Measurements from ENCODE around the gene EIF4EBP2. TPM values are rescaled to one million over a fixed set of nuclear protein-coding genes. Genes with fewer than 3 reads are reported as not detected.
A peak's percentile ranks its signal among the peaks of the same experiment; 100 is the strongest.

Gene EIF4EBP2, protein sequence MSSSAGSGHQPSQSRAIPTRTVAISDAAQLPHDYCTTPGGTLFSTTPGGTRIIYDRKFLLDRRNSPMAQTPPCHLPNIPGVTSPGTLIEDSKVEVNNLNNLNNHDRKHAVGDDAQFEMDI
- 10 to 100 TPM; 68.4 to 87.9 (median 77.2) TPM for total RNA-seq

DNA sequence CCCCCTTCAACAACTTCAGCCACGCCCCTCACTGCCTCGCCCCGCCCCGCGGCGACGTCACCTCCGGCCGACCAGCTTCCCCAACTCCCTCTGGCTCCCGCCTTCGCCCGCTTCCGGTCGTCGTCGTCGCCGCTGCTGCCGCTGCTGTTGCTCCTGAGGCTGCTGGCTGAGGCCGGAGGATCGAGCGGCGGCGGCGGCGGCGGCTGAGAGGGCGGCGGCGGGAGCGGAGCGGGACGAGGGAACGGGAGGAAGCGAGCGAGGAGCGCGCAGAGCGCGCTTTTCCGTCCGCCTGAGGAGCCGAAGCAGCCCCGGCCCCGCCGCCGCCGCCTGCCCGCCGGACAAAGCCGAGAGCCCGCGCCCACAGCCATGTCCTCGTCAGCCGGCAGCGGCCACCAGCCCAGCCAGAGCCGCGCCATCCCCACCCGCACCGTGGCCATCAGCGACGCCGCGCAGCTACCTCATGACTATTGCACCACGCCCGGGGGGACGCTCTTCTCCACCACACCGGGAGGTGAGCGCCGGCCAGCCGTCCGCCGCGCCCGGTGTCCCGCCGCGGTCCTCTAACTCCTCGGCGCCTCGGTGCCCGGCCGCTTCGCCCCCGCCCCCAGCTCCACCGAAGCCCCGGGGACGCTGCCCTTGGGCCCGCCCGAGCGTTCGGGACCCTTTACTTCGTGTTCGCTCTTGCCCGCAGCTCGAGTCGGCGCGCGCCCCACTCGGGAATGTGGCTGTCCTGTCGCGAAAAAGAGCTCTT lies at the start of gene EIF4EBP2:
Gene EIF4EBP2 (plus strand): TSS at position 110 of the 751 bp plus-strand sequence. CDS start 257 bp downstream, at position 367.
- Histone ChIP-seq H3K4me3 (peak within 1 kb of the TSS; percentile 72 to 99 (median 90)), H3K4me1 (peaks cover 0 to 39% (median 17%) of the 10 kb centered on the region in 4 donors), H3K27ac (peak within 1 kb of the TSS; percentile 95 to 99 (median 96)), H3K27me3 (no peaks in the 10 kb centered on the region), H3K9me3 (no peaks in the 10 kb centered on the region), H3K36me3 (no peaks in the 10 kb centered on the region)
- 0% methylated on average over 48 to 65 of the region's 103 CpGs for WGBS, 2 donors
- DNase-seq (ENCODE audit: low spot score in 2 of 2) = peak; percentile 98 to 99
- peak; percentile 66 to 100 for TF ChIP-seq EP300 (IDR thresholded peaks at IDR 0.05)
- peak; percentile 94 to 99 for TF ChIP-seq POLR2A (IDR thresholded peaks at IDR 0.05)
- TF ChIP-seq CTCF (IDR thresholded peaks at IDR 0.05) = peak in 1 of 5 experiments; percentile 36

- WGBS, 2 donors = 78 to 83% methylated on average over 5 of the region's 5 CpGs
- no peak for TF ChIP-seq POLR2A (IDR thresholded peaks at IDR 0.05)
- TF ChIP-seq EP300 (IDR thresholded peaks at IDR 0.05) = no peak
- TF ChIP-seq CTCF (IDR thresholded peaks at IDR 0.05) = no peak
- peaks cover 0 to 7% (median 2%) of the 10 kb centered on the region in 4 donors for H3K4me1 ChIP-seq
- no peak for DNase-seq (ENCODE audit: low spot score in 2 of 2)
- H3K27me3 ChIP-seq = no peaks in the 10 kb centered on the region
- no peaks in the 10 kb centered on the region for H3K9me3 ChIP-seq
- no peak overlapping the region for H3K4me3 ChIP-seq
- no peaks in the 10 kb centered on the region for H3K36me3 ChIP-seq
- no peak overlapping the region for H3K27ac ChIP-seq
Observed at GRCh38 chr10:70354556-70354955, 49.4 kb upstream of the EIF4EBP2 start.

DNA sequence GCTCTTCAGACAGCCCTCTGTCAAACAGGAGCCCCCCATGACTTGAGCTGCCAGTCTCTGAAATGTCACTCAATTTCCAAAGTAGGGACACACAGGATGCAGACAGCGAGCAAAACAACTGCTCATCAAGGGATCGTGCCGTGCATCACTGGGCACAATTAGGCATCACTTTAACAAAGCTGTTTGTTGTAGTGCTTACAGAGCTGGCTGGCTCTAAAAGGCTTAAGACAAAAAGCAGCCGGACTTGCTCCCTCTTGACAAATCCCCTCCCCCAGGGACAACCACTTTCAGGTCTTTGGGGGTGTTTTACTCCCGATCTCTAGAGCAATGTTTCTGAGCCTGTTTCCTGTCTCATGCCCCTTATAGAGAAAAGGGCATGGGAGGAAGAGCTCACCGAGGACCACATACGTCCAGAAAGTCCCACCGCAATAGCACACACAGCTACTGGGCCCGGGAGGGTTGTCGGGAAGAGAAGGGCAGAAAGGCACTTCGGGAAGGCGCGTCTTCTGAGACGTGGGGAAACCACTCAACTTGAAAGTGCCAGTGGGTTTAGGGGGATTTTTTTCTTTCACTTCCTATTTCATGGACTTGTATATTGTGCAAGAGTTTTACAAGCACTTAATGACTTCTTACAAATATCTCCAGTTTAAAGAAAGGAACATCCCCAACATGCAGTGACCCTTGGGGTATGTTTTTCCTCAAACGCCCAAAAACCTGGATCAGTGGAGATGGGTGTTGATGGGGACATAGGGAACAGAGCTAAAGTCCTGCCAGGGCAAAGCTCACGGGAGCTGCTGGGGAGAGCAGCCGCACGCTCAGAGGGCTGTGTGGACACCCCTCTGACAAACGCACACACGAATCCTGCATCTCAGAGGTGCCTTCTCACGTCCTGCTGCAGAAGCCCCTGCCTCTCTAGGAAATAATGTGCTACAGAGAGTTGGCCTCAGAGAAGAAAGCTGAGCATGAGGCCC lies 48.6 kb upstream of the EIF4EBP2 start:
- Histone ChIP-seq H3K4me3 (no peak overlapping the region), H3K4me1 (peaks cover 0 to 7% (median 2%) of the 10 kb centered on the region in 4 donors), H3K27me3 (no peaks in the 10 kb centered on the region), H3K27ac (no peak overlapping the region), H3K9me3 (no peaks in the 10 kb centered on the region), H3K36me3 (no peaks in the 10 kb centered on the region)
- no peak for DNase-seq (ENCODE audit: low spot score in 2 of 2)
- WGBS, 2 donors = 55 to 64% methylated on average over 21 of the region's 21 CpGs
- no peak for TF ChIP-seq EP300 (IDR thresholded peaks at IDR 0.05)
- no peak for TF ChIP-seq CTCF (IDR thresholded peaks at IDR 0.05)
- TF ChIP-seq POLR2A (IDR thresholded peaks at IDR 0.05) = no peak

GRCh38 chr10:70357565-70357964 lies 46.4 kb upstream of the EIF4EBP2 start:
- no peak overlapping the region for H3K27ac ChIP-seq
- no peaks in the 10 kb centered on the region for H3K9me3 ChIP-seq
- TF ChIP-seq POLR2A (IDR thresholded peaks at IDR 0.05) = no peak
- TF ChIP-seq EP300 (IDR thresholded peaks at IDR 0.05) = no peak
- no peak for TF ChIP-seq CTCF (IDR thresholded peaks at IDR 0.05)
- WGBS, 2 donors = 29 to 35% methylated on average over 5 of the region's 5 CpGs
- no peaks in the 10 kb centered on the region for H3K27me3 ChIP-seq
- peaks cover 0 to 7% (median 2%) of the 10 kb centered on the region in 4 donors for H3K4me1 ChIP-seq
- DNase-seq (ENCODE audit: low spot score in 2 of 2) = no peak
- H3K36me3 ChIP-seq = no peaks in the 10 kb centered on the region
- no peak overlapping the region for H3K4me3 ChIP-seq

Data from tibial nerve (tissue), 4 donors.